ENCODE results near the gene CD48. TPM values are rescaled to one million over a fixed set of nuclear protein-coding genes. Genes with fewer than 3 reads are reported as not detected.
"Not testable (repeated sequence)": the region's sequence is repeated elsewhere in the genome, so short reads cannot be mapped to it uniquely, and the experiment has no call there.

CD48 gene
- total RNA-seq, 1 donor from 2014 or later: not detected

GRCh38 chr1:160713161-160713560 is 1.5 kb upstream of the CD48 start:
- no peaks in the 10 kb centered on the region for H3K27me3 Mint-ChIP-seq (ENCODE audit: unreplicated experiment)
- DNase-seq: no peak
- no peaks in the 10 kb centered on the region for H3K9me3 Mint-ChIP-seq (ENCODE audit: unreplicated experiment)
- H3K27ac Mint-ChIP-seq (ENCODE audit: unreplicated experiment): no peak overlapping the region
- H3K36me3 Mint-ChIP-seq (ENCODE audit: unreplicated experiment): no peaks in the 10 kb centered on the region
- H3K4me1 Mint-ChIP-seq (ENCODE audit: low read depth, unreplicated experiment): no peaks in the 10 kb centered on the region
- no peak overlapping the region for H3K4me3 Mint-ChIP-seq (ENCODE audit: unreplicated experiment)
- no peak for TF ChIP-seq CTCF (IDR thresholded peaks at IDR 0.05; ENCODE audit: partially characterized antibody, unreplicated experiment)

DNA sequence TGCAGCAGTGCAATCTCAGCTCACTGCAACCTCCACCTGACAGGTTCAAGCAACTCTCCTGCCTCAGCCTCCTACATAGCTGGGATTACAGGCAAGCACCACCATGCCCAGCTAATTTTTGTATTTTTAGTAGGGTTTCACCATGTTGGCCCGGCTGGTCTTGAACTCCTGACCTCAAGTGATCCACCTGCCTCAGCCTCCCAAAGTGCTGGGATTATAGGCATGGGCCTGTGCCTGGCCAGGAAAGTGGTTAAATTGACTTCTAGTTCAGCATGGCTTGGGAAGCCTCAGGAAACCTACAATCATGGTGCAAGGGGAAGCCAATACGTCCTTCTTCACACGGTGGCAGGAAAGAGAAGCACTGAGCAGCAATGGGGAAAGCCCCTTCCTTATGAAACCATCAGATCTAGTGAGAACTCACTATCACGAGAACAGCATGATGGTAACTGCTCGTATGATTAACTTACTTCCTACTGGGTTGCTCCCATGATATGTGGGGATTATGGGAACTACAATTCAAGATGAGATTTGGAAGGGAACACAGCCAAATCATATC is 981 bp upstream of the CD48 start:
- H3K27me3 Mint-ChIP-seq (ENCODE audit: unreplicated experiment); H3K4me3 Mint-ChIP-seq (ENCODE audit: unreplicated experiment); DNase-seq; H3K9me3 Mint-ChIP-seq (ENCODE audit: unreplicated experiment); H3K4me1 Mint-ChIP-seq (ENCODE audit: low read depth, unreplicated experiment); H3K27ac Mint-ChIP-seq (ENCODE audit: unreplicated experiment); H3K36me3 Mint-ChIP-seq (ENCODE audit: unreplicated experiment): not testable (repeated sequence)

GRCh38 chr1:160711276-160711601 is 383 bp downstream of the CD48 start:
- H3K36me3 Mint-ChIP-seq (ENCODE audit: unreplicated experiment): no peaks in the 10 kb centered on the region
- no peak for DNase-seq
- no peak overlapping the region for H3K4me3 Mint-ChIP-seq (ENCODE audit: unreplicated experiment)
- no peak overlapping the region for H3K27ac Mint-ChIP-seq (ENCODE audit: unreplicated experiment)
- no peak for TF ChIP-seq CTCF (IDR thresholded peaks at IDR 0.05; ENCODE audit: partially characterized antibody, unreplicated experiment)
- no peaks in the 10 kb centered on the region for H3K4me1 Mint-ChIP-seq (ENCODE audit: low read depth, unreplicated experiment)
- no peaks in the 10 kb centered on the region for H3K27me3 Mint-ChIP-seq (ENCODE audit: unreplicated experiment)
- no peaks in the 10 kb centered on the region for H3K9me3 Mint-ChIP-seq (ENCODE audit: unreplicated experiment)

GRCh38 chr1:160710517-160711252 is 937 bp downstream of the CD48 start:
- Mint-ChIP-seq H3K4me1 (ENCODE audit: low read depth, unreplicated experiment) (no peaks in the 10 kb centered on the region), H3K27me3 (ENCODE audit: unreplicated experiment) (no peaks in the 10 kb centered on the region), H3K27ac (ENCODE audit: unreplicated experiment) (no peak overlapping the region), H3K4me3 (ENCODE audit: unreplicated experiment) (no peak overlapping the region), H3K36me3 (ENCODE audit: unreplicated experiment) (no peaks in the 10 kb centered on the region), H3K9me3 (ENCODE audit: unreplicated experiment) (no peaks in the 10 kb centered on the region)
- no peak for TF ChIP-seq CTCF (IDR thresholded peaks at IDR 0.05; ENCODE audit: partially characterized antibody, unreplicated experiment)
- DNase-seq: no peak

DNA sequence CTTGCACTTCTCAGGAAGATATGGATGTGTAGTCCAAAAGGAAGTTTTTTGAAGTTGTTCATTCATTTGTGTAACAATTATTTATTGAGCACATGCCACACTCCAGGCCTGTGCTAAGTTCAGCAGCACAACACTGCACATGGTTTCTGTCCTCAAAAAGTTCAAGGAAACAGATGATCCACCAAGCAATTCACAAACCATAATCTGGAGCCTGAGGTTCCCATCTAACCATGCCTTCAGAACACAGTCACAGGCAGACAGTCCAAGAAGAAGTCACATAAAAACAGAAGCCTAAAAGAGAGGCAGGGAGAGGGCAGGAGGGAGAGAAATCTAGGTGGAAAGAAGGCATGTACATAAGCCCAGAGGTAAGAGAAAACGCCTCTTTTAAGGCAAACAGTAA is 1.9 kb downstream of the CD48 start:
- peaks cover 3% of the 10 kb centered on the region for H3K27me3 Mint-ChIP-seq (ENCODE audit: unreplicated experiment)

More for the DNA sequence above, 1.9 kb downstream of the CD48 start:
- Mint-ChIP-seq H3K4me3 (ENCODE audit: unreplicated experiment) (no peak overlapping the region), H3K9me3 (ENCODE audit: unreplicated experiment) (no peaks in the 10 kb centered on the region), H3K36me3 (ENCODE audit: unreplicated experiment) (no peaks in the 10 kb centered on the region), H3K27ac (ENCODE audit: unreplicated experiment) (no peak overlapping the region), H3K4me1 (ENCODE audit: low read depth, unreplicated experiment) (no peaks in the 10 kb centered on the region)
- no peak for TF ChIP-seq CTCF (IDR thresholded peaks at IDR 0.05; ENCODE audit: partially characterized antibody, unreplicated experiment)
- DNase-seq: no peak

All from glutamatergic neuron (in vitro differentiated cells).